Measurements from ENCODE around the gene MED16.
A peak's percentile ranks its signal among the peaks of the same experiment; 100 is the strongest.
"Not testable (repeated sequence)": the region's sequence is repeated elsewhere in the genome, so short reads cannot be mapped to it uniquely, and the experiment has no call there.

The MED16 gene

DNA sequence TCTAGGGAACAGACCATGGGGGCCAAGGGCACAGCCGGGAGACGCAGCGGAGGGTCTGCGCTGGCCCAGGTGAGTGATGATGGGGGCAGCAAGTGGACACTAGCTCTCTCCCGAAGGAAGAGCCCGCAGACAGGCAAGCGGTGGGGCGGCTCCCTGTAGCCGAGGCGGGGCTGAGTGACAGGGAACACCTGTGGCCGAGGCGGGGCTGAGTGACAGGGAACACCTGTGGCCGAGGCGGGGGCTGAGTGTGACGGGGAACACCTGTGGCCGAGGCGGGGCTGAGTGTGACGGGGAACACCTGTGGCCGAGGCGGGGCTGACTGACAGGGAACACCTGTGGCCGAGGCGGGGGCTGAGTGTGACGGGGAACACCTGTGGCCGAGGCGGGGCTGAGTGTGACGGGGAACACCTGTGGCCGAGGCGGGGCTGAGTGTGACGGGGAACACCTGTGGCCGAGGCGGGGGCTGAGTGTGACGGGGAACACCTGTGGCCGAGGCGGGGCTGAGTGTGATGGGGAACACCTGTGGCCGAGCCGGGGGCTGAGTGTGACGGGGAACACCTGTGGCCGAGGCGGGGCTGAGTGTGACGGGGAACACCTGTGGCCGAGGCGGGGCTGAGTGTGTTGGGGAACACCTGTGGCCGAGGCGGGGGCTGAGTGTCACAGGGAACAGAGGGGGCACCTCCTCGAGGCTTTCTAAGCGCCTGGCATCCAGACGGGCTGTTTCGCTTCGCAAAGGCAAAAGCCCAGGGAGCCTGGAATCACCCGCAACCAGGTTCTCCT is 1.4 kb downstream of the MED16 start:
- H3K27ac ChIP-seq: peak overlapping the region; percentile 75
- not testable (repeated sequence) for DNase-seq (ENCODE audit: low read depth, low spot score)

GRCh38 chr19:890831-891230 is 2.2 kb downstream of the MED16 start:
- H3K27ac ChIP-seq: no peak overlapping the region
- no peak for DNase-seq (ENCODE audit: low read depth, low spot score)

- H3K27ac ChIP-seq: no peak overlapping the region
- no peak for DNase-seq (ENCODE audit: low read depth, low spot score)
These were observed 3.2 kb downstream of the MED16 start for GRCh38 chr19:889662-890295.

GRCh38 chr19:888581-889385 is 4.2 kb downstream of the MED16 start:
- H3K27ac ChIP-seq: no peak overlapping the region
- no peak for DNase-seq (ENCODE audit: low read depth, low spot score)

- H3K27ac ChIP-seq: no peak overlapping the region
These were observed 5.4 kb downstream of the MED16 start for GRCh38 chr19:887599-887998.

DNA sequence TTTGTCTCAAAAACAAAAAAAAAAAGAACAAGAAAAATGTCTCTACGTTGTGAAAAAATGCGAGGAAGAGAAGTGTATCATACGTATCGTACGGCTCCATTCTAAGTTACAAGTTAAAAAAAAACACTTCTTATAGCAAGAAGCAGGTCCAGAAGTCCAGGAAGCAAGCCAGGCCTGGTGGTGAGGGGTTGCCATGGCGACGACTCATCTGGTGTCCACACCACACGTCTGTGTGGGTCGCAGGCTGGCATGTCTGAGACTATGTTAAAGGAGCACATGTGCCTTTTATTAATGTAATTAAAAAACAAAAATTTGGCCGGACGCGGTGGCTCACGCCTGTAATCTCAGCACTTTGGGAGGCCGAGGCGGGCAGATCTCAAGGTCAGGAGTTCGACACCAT is 5.9 kb downstream of the MED16 start:
- H3K27ac ChIP-seq: no peak overlapping the region
- DNase-seq (ENCODE audit: low read depth, low spot score): no peak

More at GRCh38 chr19:887599-887998, 5.4 kb downstream of the MED16 start:
- no peak for DNase-seq (ENCODE audit: low read depth, low spot score)

DNA sequence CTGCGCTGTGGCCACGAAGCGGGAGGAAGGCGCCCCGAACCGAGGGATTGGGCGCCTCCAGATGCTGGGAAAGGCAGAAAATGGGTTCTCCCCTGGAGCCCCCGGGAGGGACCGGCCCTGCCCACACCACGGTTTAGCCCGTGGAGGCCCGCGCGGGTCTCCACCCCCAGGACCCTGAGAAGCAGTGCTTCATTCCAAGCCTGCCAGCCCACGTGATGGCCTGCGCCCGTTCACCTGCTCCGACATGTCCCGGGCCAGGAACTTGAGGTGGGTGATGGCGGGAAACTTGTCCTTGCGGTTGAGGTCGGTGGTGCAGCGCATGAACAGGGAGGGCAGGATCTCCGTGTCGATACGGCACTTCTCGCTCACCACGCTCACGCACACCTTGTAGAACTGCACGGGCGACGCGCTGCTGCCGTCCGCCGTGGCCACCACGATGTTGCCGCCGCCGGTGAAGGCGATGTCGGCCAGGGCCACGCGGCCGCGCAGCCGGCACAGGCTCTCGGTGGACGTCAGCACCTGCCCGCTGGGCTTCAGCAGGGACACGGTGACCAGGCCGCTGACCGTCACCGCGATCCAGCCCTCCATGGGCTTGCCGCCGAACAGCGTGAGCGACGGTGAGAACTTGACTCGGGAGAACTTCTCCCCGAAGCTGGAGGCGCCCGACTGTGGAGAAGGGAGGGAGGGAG is 7.3 kb downstream of the MED16 start:
- H3K27ac ChIP-seq: no peak overlapping the region
- no peak for DNase-seq (ENCODE audit: low read depth, low spot score)

GRCh38 chr19:884420-885211 is 8.4 kb downstream of the MED16 start:
- DNase-seq (ENCODE audit: low read depth, low spot score): no peak
- no peak overlapping the region for H3K27ac ChIP-seq

DNA sequence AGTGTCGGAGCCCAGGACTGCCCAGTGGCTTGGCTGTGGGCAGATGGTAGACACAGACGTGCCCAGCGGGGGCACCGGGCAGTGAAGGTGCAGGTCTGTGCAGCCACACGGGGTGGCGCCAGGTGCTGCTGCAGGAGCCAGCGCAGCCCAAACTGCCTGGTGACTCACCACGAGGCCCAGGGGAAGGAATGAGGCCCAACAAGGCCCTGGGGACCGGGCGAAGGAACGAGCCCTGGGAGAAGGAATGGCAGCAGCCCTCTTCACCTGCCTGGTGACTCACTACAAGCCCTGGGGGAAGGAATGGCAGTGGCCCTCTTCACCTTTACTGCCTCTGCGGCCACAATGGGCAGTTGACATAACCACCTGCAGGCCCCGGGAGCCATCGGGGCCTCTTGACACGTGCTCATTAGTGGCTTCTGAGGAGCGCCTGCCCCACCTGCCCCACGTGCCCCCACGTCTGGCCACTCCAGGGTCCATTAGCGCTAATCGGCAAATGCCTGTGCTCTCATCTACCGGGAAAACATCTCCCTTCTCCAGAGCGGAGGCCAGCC is 9.3 kb downstream of the MED16 start:
- peak; percentile 48 for DNase-seq (ENCODE audit: low read depth, low spot score)
- H3K27ac ChIP-seq: no peak overlapping the region

DNA sequence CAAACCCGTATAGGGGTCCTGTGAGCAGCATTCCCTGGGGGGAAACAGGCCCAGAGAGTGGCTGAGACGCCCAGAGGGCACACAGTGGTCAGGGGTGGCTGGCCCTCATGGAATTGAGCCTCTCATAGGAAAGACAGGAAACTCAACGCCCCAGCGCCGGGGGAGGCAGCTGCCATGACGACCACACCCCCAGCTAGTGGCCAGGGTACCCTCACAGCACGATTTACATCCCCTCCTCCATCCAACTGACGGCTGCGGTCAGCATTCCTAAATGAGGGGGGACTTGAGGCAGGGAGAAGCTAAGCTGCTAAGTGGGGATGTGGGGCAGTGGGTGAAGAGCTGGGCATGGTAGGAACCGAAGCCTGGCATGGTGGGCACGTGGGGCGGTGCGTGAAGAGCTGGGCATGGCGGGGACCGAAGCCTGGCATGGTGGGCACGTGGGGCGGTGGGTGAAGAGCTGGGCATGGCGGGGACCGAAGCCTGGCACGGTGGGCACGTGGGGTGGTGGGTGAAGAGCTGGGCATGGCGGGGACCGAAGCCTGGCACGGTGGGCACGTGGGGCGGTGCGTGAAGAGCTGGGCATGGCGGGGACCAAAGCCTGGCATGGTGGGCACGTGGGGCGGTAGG is 10.0 kb downstream of the MED16 start:
- no peak overlapping the region for H3K27ac ChIP-seq
- DNase-seq (ENCODE audit: low read depth, low spot score): no peak

DNA sequence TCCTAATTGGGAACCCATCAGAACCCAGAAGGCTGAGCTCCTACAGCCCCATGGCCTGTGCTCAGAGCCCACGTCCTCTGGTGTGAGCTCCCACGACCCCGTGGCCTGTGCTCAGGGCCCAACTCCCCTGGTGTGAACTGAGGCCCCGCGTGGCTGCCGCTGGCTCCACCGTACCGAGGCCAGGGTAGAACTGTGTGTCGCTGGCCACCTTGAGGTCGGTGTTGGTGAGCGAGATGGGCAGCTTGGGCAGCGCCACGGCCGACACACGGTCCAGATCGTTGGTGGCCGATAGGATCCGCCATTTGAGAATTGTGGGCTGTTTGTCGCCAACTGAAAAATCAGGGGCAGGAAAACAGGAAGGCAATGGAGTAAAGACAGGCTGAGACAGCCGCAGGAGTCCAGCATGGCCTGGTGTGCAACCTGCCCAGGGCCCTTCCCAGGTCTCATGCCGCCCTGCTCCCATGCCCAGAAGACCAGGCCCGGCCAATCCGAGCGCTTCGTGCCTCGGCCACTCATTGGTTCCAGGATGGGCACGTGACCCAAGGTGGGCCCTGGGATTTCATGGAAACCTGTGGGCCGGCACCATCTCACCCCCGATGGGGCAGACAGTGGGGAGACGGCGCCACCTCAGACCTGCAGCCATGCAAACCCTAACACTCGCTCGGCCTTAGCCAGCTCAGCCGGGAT is 11.5 kb downstream of the MED16 start:
- no peak overlapping the region for H3K27ac ChIP-seq

GRCh38 chr19:879711-880438 is 13.1 kb downstream of the MED16 start:
- DNase-seq (ENCODE audit: low read depth, low spot score): no peak
- no peak overlapping the region for H3K27ac ChIP-seq

More for the DNA sequence above, 11.5 kb downstream of the MED16 start:
- DNase-seq (ENCODE audit: low read depth, low spot score): no peak

DNA sequence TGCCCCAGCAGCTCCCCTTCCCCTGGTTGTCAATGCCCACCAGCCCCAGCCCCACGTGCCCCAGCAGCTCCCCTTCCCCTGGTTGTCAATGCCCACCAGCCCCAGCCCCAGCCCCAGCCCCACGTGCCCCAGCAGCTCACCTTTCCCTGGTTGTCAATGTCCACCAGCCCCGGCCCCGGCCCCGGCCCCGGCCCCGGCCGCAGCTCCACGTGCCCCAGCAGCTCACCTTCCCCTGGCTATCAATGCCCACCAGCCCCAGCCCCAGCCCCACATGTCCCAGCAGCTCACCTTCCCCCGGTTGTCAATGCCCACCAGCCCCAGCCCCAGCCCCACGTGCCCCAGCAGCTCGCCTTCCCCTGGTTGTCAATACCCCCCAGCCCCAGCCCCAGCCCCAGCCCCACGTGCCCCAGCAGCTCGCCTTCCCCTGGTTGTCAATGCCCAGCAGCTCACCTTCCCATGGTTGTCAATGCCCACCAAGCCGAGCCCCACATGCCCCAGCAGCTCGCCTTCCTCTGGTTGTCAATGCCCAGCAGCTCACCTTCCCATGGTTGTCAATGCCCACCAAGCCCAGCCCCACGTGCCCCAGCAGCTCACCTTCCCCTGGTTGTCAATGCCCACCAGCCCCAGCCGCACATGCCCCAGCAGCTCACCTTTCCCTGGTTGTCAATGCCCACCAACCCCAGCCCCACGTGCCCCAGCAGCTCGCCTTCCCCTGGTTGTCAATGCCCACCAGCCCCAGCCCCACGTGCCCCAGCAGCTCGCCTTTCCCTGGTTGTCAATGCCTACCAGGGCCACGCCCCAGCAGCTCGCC is 14.0 kb downstream of the MED16 start:
- not testable (repeated sequence) for H3K27ac ChIP-seq; DNase-seq (ENCODE audit: low read depth, low spot score)

- not testable (repeated sequence) for H3K27ac ChIP-seq; DNase-seq (ENCODE audit: low read depth, low spot score)
These were observed 14.9 kb downstream of the MED16 start for GRCh38 chr19:877992-878660.

DNA sequence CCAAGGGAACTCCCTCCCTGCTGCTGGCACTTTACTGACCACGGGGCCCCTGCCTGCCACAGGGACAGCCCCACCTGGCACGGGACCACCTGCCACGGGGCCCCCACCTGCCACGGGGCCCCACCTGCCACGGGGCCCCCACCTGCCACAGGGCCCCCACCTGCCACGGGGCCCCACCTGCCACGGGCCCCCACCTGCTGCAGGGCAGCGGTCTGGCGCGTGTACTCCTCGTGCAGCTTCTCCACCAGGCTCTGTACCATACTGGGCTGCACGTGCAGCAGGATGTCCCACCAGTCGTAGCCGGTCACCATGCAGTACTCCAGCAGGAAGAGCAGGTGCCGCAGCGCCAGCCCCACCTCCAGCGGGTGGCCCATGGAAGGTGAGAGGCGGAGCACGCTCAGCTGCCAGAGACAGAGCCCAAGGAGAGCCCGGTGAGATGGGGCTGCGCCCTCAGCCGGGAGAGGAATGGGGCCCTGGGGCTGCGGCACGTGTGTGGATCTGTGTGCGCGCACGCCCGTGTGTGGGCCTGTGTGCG is 16.1 kb downstream of the MED16 start:
- H3K27ac ChIP-seq: no peak overlapping the region

DNA sequence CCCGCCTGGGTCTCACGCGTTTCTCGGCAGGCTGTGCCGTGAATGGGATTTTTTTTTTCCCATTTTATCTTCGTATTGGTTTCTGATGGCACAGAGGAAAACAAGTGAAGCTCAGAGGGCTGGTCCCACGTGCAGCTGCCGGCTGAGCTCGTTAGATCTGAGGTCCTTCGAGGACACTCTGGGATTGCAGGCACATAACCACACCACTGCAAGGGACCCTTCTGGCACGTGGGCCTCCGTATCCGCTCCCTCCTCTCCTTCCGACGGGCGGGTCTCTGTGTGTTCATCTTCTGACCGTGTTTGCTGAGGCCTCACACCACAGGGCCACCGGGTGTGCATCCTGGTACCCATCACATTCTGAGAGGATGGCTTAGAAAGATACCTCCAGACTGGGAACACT is 16.9 kb downstream of the MED16 start:
- no peak for DNase-seq (ENCODE audit: low read depth, low spot score)
- H3K27ac ChIP-seq: no peak overlapping the region

More for the DNA sequence above, 16.1 kb downstream of the MED16 start:
- no peak for DNase-seq (ENCODE audit: low read depth, low spot score)
